Measurements from ENCODE around the gene PCDH15. TPM values are rescaled to one million over a fixed set of nuclear protein-coding genes. Genes with fewer than 3 reads are reported as not detected.

PCDH15 gene
- total RNA-seq, 4 donors from 2014 or later: not detected

- no peaks in the 10 kb centered on the region for H3K27me3 ChIP-seq
- no peak overlapping the region for H3K4me3 ChIP-seq
- H3K36me3 ChIP-seq: no peaks in the 10 kb centered on the region
- no peak for DNase-seq
- no peaks in the 10 kb centered on the region for H3K9me3 ChIP-seq
- H3K4me1 ChIP-seq: no peaks in the 10 kb centered on the region
- TF ChIP-seq, protein P1, sequence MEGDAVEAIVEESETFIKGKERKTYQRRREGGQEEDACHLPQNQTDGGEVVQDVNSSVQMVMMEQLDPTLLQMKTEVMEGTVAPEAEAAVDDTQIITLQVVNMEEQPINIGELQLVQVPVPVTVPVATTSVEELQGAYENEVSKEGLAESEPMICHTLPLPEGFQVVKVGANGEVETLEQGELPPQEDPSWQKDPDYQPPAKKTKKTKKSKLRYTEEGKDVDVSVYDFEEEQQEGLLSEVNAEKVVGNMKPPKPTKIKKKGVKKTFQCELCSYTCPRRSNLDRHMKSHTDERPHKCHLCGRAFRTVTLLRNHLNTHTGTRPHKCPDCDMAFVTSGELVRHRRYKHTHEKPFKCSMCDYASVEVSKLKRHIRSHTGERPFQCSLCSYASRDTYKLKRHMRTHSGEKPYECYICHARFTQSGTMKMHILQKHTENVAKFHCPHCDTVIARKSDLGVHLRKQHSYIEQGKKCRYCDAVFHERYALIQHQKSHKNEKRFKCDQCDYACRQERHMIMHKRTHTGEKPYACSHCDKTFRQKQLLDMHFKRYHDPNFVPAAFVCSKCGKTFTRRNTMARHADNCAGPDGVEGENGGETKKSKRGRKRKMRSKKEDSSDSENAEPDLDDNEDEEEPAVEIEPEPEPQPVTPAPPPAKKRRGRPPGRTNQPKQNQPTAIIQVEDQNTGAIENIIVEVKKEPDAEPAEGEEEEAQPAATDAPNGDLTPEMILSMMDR (IDR thresholded peaks at IDR 0.05): no peak
- no peak for TF ChIP-seq POLR2A (IDR thresholded peaks at IDR 0.05)
- H3K27ac ChIP-seq: no peak overlapping the region
These were observed 791.4 kb downstream of the PCDH15 start for GRCh38 chr10:54009672-54010071.

- no peaks in the 10 kb centered on the region for H3K36me3 ChIP-seq
- TF ChIP-seq, protein P1 (IDR thresholded peaks at IDR 0.05): no peak
- TF ChIP-seq POLR2A (IDR thresholded peaks at IDR 0.05): no peak
- H3K27me3 ChIP-seq: no peaks in the 10 kb centered on the region
- DNase-seq: no peak
- H3K4me3 ChIP-seq: no peak overlapping the region
- no peaks in the 10 kb centered on the region for H3K9me3 ChIP-seq
- no peaks in the 10 kb centered on the region for H3K4me1 ChIP-seq
- H3K27ac ChIP-seq: no peak overlapping the region
These were observed 799.0 kb downstream of the PCDH15 start for GRCh38 chr10:54002077-54002476.

- H3K36me3 ChIP-seq: no peaks in the 10 kb centered on the region
- no peaks in the 10 kb centered on the region for H3K27me3 ChIP-seq
- no peak overlapping the region for H3K27ac ChIP-seq
- TF ChIP-seq, protein P1 (IDR thresholded peaks at IDR 0.05): no peak
- no peak for TF ChIP-seq POLR2A (IDR thresholded peaks at IDR 0.05)
- no peaks in the 10 kb centered on the region for H3K9me3 ChIP-seq
- DNase-seq: no peak
- no peaks in the 10 kb centered on the region for H3K4me1 ChIP-seq
- H3K4me3 ChIP-seq: no peak overlapping the region
These were observed 803.1 kb downstream of the PCDH15 start for GRCh38 chr10:53997953-53998352.

GRCh38 chr10:53990799-53991238 is 810.2 kb downstream of the PCDH15 start:
- Histone ChIP-seq H3K27me3 (no peaks in the 10 kb centered on the region), H3K4me1 (no peaks in the 10 kb centered on the region), H3K9me3 (no peaks in the 10 kb centered on the region), H3K27ac (no peak overlapping the region), H3K36me3 (no peaks in the 10 kb centered on the region), H3K4me3 (no peak overlapping the region)
- DNase-seq: no peak
- TF ChIP-seq POLR2A (IDR thresholded peaks at IDR 0.05): no peak
- TF ChIP-seq, protein P1 (IDR thresholded peaks at IDR 0.05): no peak

GRCh38 chr10:53983431-53983830 is 817.6 kb downstream of the PCDH15 start:
- no peaks in the 10 kb centered on the region for H3K9me3 ChIP-seq

More at GRCh38 chr10:53983431-53983830, 817.6 kb downstream of the PCDH15 start:
- DNase-seq: no peak
- Histone ChIP-seq H3K4me1 (no peaks in the 10 kb centered on the region), H3K27me3 (no peaks in the 10 kb centered on the region), H3K27ac (no peak overlapping the region), H3K4me3 (no peak overlapping the region), H3K36me3 (no peaks in the 10 kb centered on the region)
- no peak for TF ChIP-seq POLR2A (IDR thresholded peaks at IDR 0.05)
- TF ChIP-seq, protein P1 (IDR thresholded peaks at IDR 0.05): no peak
